K562 (cell line): Measurements from ENCODE around the gene CALHM2. TPM values are rescaled to one million over a fixed set of nuclear protein-coding genes. Genes with fewer than 3 reads are reported as not detected.

Experiments
- ATAC-seq: fragments of 200-7000 bp; cut with Tn5 transposase; 3 replicates; pipeline ENCODE4 v1.9.1; 2020; ENCODE audit warnings: moderate library complexity
- BruUV-seq: library from RNA; stranded (reverse); fragments of 400-500 nt; replicated peaks from 2 replicates; lab custom pipeline; 2021; lab: Mats Ljungman, UMichigan
- CTCF ChIA-PET: fragments of 300-600 bp; formaldehyde crosslinking; extraction: SDS; loops from one replicate; lab custom pipeline; 2021; ENCODE audit warnings: low intra/inter-chr PET ratio; lab: Yijun Ruan, JAX
- POLR2A ChIA-PET: fragments of 300-600, 350-650 bp; sonication (Branson Sonifier 250); formaldehyde crosslinking; extraction: SDS; loops from one replicate; lab custom pipeline; 2021; ENCODE audit warnings: antibody characterized with exemption, inconsistent platforms; lab: Yijun Ruan, JAX
- DNase-seq, 4 experiments: peaks; one replicate each; pipeline versions ENCODE4 v3.0.0 to v3.0.0-alpha.2; 2011 to 2018; ENCODE audit warnings: low spot score in 3 of 4, mixed read lengths in 3 of 4; ENCODE audit errors: extremely low read depth in 1 of 4
- FAIRE-seq: peaks from 2 replicates; lab custom pipeline; 2011; peaks lifted over from hg19 to GRCh38; lab: Jason Lieb, UNC
- H2AFZ ChIP-seq: 2 replicates; pipeline ENCODE4 v1.6.0; 2011; ENCODE audit warnings: low read depth, low read length, control low read depth, inconsistent platforms
- H3K27ac ChIP-seq: fragments of 200-600 bp; 3 replicates; pipeline ENCODE4 v1.8.0; 2011; ENCODE audit warnings: low read depth, mild to moderate bottlenecking, control low read depth, inconsistent platforms, low read length, moderate library complexity, mixed read lengths; ENCODE audit errors: extremely low read depth
- H3K27me3 ChIP-seq, 2 experiments: fragments of 300-600 bp in 1 of 2; 2 replicates in 1 of 2; 3 replicates in 1 of 2; pipeline versions ENCODE4 v1.6.0 to v1.8.0; 2011; ENCODE audit warnings: inconsistent platforms in 2 of 2, low read length in 2 of 2, mild to moderate bottlenecking in 1 of 2, mixed read lengths in 1 of 2, moderate library complexity in 1 of 2; ENCODE audit not compliant: control insufficient read depth in 2 of 2, insufficient read depth in 2 of 2
- H3K36me3 ChIP-seq: fragments of 300-600 bp; 3 replicates; pipeline ENCODE4 v1.8.0; 2011; ENCODE audit warnings: mild to moderate bottlenecking, low read length, inconsistent platforms; ENCODE audit not compliant: control insufficient read depth, insufficient read depth
- H3K4me1 ChIP-seq, 2 experiments: fragments of 200-600 bp in 1 of 2; replicated peaks in 1 of 2; 2 replicates in 1 of 2; 3 replicates in 1 of 2; pipeline versions ENCODE4 v1.5.1 to v1.8.0; 2011; ENCODE audit warnings: inconsistent platforms in 2 of 2, low read length in 2 of 2, mild to moderate bottlenecking in 1 of 2, mixed read lengths in 1 of 2, moderate library complexity in 1 of 2; ENCODE audit not compliant: control insufficient read depth in 2 of 2, insufficient read depth in 2 of 2
- H3K4me2 ChIP-seq: 2 replicates; pipeline ENCODE4 v1.6.1; 2011; ENCODE audit warnings: low read length, control low read depth, inconsistent platforms, mixed read lengths; ENCODE audit not compliant: insufficient read depth
- H3K4me3 ChIP-seq: fragments of 200-600 bp; sonication (generic), shearing (Covaris generic); 2 replicates; pipeline ENCODE4 v1.5.1; 2016; ENCODE audit warnings: control low read depth, inconsistent platforms
- H3K79me2 ChIP-seq: fragments of 200-600 bp; 3 replicates; pipeline ENCODE4 v1.8.0; 2011; ENCODE audit warnings: low read length, inconsistent platforms; ENCODE audit not compliant: control insufficient read depth, insufficient read depth
- H3K9ac ChIP-seq, 2 experiments: 2 replicates each; pipeline versions ENCODE4 v1.6.0 to v1.6.1; 2011; ENCODE audit warnings: low read depth in 2 of 2, low read length in 2 of 2, control low read depth in 1 of 2, inconsistent platforms in 1 of 2, mild to moderate bottlenecking in 1 of 2, mixed read lengths in 1 of 2; ENCODE audit not compliant: insufficient read depth in 1 of 2
- H3K9me1 ChIP-seq: one replicate; pipeline ENCODE4 v1.6.0; 2011; ENCODE audit warnings: inconsistent platforms, mild to moderate bottlenecking, low read length, moderate library complexity; ENCODE audit not compliant: control insufficient read depth, insufficient read depth
- H3K9me3 ChIP-seq: replicated peaks from 2 replicates; pipeline ENCODE4 v1.5.1; 2011; ENCODE audit warnings: low read depth, low read length, inconsistent platforms; ENCODE audit not compliant: control insufficient read depth, insufficient read depth
- H4K20me1 ChIP-seq: replicated peaks from 2 replicates; pipeline ENCODE4 v1.6.1; 2011; ENCODE audit warnings: low read length, inconsistent platforms, mixed read lengths; ENCODE audit not compliant: control insufficient read depth, insufficient read depth
- CBX8 ChIP-seq: fragments of 200-600 bp; sonication (generic); IDR thresholded peaks from 2 replicates; pipeline ENCODE4 v1.6.1; 2012; ENCODE audit warnings: borderline replicate concordance, mixed run types, low read depth, mild to moderate bottlenecking, moderate library complexity, mixed read lengths, low read length, control low read depth, inconsistent platforms; ENCODE audit not compliant: poor library complexity, severe bottlenecking; ENCODE audit errors: extremely low read depth
- FOSL1 ChIP-seq: fragments of 200-800 bp; sonication (Bioruptor generic); conservative IDR thresholded peaks from 2 replicates; pipeline ENCODE4 v1.6.1; 2016; ENCODE audit warnings: missing genetic modification characterization, missing compliant biosample characterization
- POLR2G ChIP-seq: fragments of 200-400 bp; formaldehyde crosslinking; IDR thresholded peaks from 2 replicates; pipeline ENCODE4 v1.6.1; 2017; ENCODE audit warnings: low read depth, mild to moderate bottlenecking, antibody characterized with exemption, low read length, moderate library complexity
- ZNF140 ChIP-seq: fragments of 250-450 bp; sonication (Bioruptor Pico); IDR thresholded peaks from 2 replicates; pipeline ENCODE4 v1.8.0; 2021; ENCODE audit warnings: moderate library complexity, mild to moderate bottlenecking, inconsistent platforms
- WGBS: fragments of 100-300 bp; shearing (Covaris generic); methylation state at CpG from one replicate; pipeline ENCODE4 v1.1.6; 2016; ENCODE audit warnings: low coverage, mixed read lengths; ENCODE audit not compliant: insufficient coverage; ENCODE audit errors: missing lambda C conversion rate; 5-methylcytosine and 5-hydroxymethylcytosine counted together
- in situ Hi-C: fragments of 300-500 bp; cut with MboI; formaldehyde crosslinking; loops from 4 replicates; pipeline ENCODE4 v1.15.0; 2018; ENCODE audit warnings: inconsistent platforms, mixed read lengths
- intact Hi-C: fragments of 100-400 bp; cut with micrococcal nuclease; formaldehyde crosslinking; loops from 2 replicates; pipeline ENCODE4 v1.14.2; 2022
- polyA plus RNA-seq, 8 experiments: library from polyadenylated mRNA; depleted of rRNA in 4 of 8; stranded (reverse) in 5 of 8; unstranded in 3 of 8; fragments of >200 nt; fragmentation: Nextera tagmentation in 2 of 8; fragmentation: Illumina TruSeq in 1 of 8; extraction: Ambion mirVana in 2 of 8; extraction: Trizol in 1 of 8; gene quantifications; 2 replicates each; pipeline versions ENCODE4 v1.2.1 to v1.2.3, GENCODE V29; 2011 to 2014; ENCODE audit warnings: inconsistent platforms in 1 of 8, missing spikeins in 1 of 8
- total RNA-seq, 7 experiments: library from RNA; depleted of rRNA in 6 of 7; stranded (reverse); fragments of >200 nt in 6 of 7; fragmentation: Illumina TruSeq in 2 of 7; extraction: Trizol in 2 of 7; gene quantifications; 2 replicates each; pipeline versions ENCODE4 v1.2.1 to v1.2.3, GENCODE V29; 2011 to 2021; ENCODE audit warnings: low replicate concordance in 1 of 7
- TF ChIP-seq, protein P1 (sequence below): fragments of 250-450 bp; sonication (Bioruptor Pico); IDR thresholded peaks from 2 replicates; pipeline ENCODE4 v1.5.1; 2021; ENCODE audit warnings: mild to moderate bottlenecking
- TF ChIP-seq, protein P2 (sequence below): fragments of 450-650 bp; formaldehyde crosslinking; IDR thresholded peaks from 2 replicates; pipeline ENCODE4 v1.4.0; 2022; ENCODE audit warnings: missing genetic modification characterization
- TF ChIP-seq, protein P3 (sequence below), 2 experiments: IDR thresholded peaks; 2 replicates each; pipeline ENCODE4 v1.6.1; 2012; ENCODE audit warnings: improper control_type of control experiment in 2 of 2, low read depth in 2 of 2, low read length in 2 of 2, borderline replicate concordance in 1 of 2

CALHM2 gene
- total and polyA plus RNA-seq, 9 of the 15 experiments (the other 6 are each of a cell fraction or from before 2014, with no cell fraction given), result 0.08 to 0.14 (median 0.13) TPM; not detected in 6

DNA sequence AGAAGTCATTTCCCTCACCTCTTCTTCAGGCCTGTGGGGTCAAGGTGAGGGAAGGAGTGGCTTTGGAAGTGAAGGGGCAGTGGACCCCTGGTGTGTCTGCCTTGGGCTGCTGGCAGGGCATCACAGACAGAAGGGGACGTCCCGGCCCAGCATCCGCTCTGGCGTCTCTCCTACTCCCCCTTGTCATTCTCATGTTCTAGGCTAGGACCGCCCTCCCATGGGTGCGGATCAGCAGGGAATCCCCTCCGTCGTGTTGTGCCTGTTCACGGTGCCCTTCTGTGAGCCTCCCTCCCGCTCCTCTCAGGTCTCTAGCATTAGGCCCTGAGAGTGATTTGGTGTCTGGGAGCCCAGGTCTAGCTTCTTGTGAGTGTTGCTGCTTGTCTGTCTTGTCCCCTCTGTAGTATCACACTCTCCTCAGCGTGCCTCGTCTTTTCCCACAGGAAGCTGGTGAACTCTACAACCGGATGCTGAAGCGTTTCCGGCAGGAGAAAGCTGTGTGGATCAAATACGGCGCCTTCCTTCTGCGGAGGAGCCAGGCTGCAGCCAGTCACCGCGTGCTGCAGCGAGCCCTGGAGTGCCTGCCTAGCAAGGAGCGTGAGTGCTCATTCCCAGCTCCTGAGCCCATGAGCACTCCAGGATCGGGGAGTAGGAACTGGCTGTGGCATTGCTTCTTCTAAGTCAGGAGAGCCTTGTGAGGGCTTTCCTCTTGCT is 8.5 kb downstream of the CALHM2 start:
- no peak for ATAC-seq
- TF ChIP-seq POLR2G (peak; percentile 46; the same call in 1 of the 2 replicates), CBX8 (no peak)
- H3K4me3 ChIP-seq, result no peak overlapping the region
- WGBS, result 93% methylated on average over 19 of the region's 23 CpGs
- H3K4me2 ChIP-seq, result no peak overlapping the region
- H3K9me3 ChIP-seq, result no peaks in the 10 kb centered on the region
- POLR2A ChIA-PET, result interaction anchor here (1.6 kb wide), 1 partner anchor 11 kb away, joined by 6 read pairs; no protein-coding TSS in a partner anchor
- no peak for DNase-seq
- H3K79me2 ChIP-seq, result no peaks in the 10 kb centered on the region
- H3K36me3 ChIP-seq, result peaks cover 88% of the 10 kb centered on the region; the same call in 2 of the 3 replicates
- in situ Hi-C loops (no loop called here), intact Hi-C loops (no loop called here)
- FAIRE-seq, result no peak
- no peaks in the 10 kb centered on the region; a peak in 2 of 5 replicates for H3K4me1 ChIP-seq
- no TSS peak for BruUV-seq
- H3K27ac ChIP-seq, result no peak overlapping the region
- H4K20me1 ChIP-seq, result 0 out of 2 replicates have a peak, but pooled peaks cover 3% of the 10 kb centered on the region
- H3K9me1 ChIP-seq, result no peaks in the 10 kb centered on the region
- CTCF ChIA-PET, result no interaction called here
- H3K27me3 ChIP-seq, result no peaks in the 10 kb centered on the region
- H2AFZ ChIP-seq, result no peak overlapping the region
- H3K9ac ChIP-seq, result no peak overlapping the region; a peak in 1 of 4 replicates

DNA sequence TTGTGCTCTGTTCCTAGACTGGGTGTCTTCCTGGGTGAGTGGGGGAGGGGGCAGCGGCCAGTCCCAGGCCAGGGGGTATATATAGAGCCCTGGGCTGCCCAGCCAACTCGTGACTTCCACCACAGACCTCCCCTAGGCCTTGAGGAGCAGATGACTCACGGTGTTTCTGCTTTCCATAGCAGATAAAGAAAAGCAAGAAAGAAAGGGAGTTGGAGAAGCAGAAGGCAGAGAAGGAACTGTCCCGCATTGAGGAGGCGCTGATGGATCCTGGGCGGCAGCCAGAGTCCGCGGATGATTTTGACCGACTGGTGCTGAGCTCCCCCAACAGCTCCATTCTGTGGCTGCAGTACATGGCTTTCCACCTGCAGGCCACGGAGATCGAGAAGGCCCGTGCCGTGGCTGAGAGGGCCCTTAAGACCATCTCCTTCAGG is 10.1 kb downstream of the CALHM2 start:
- no peak for FAIRE-seq
- intact Hi-C loops (no loop called here), in situ Hi-C loops (no loop called here)
- 0 out of 2 replicates have a peak, but pooled peaks cover 3% of the 10 kb centered on the region for H4K20me1 ChIP-seq
- H3K9ac ChIP-seq, result no peak overlapping the region
- no peaks in the 10 kb centered on the region; a peak in 2 of 5 replicates for H3K4me1 ChIP-seq
- no peaks in the 10 kb centered on the region for H3K79me2 ChIP-seq
- ChIA-PET POLR2A (interaction anchor here (0.6 to 1.6 kb wide), 3 partner anchors 12 to 136 kb away, joined by 3 to 6 read pairs (median 3); no protein-coding TSS in a partner anchor), CTCF (no interaction called here)
- no peak overlapping the region for H3K4me3 ChIP-seq
- no peak overlapping the region for H3K27ac ChIP-seq
- H2AFZ ChIP-seq, result no peak overlapping the region
- no peak for DNase-seq
- no TSS peak for BruUV-seq
- no peaks in the 10 kb centered on the region for H3K27me3 ChIP-seq
- H3K9me1 ChIP-seq, result no peaks in the 10 kb centered on the region
- no peak for ATAC-seq
- no peaks in the 10 kb centered on the region for H3K9me3 ChIP-seq
- peaks cover 93% of the 10 kb centered on the region; the same call in 2 of the 3 replicates for H3K36me3 ChIP-seq
- WGBS, result 85% methylated on average over 6 of the region's 13 CpGs
- no peak overlapping the region for H3K4me2 ChIP-seq
- TF ChIP-seq, protein P1, sequence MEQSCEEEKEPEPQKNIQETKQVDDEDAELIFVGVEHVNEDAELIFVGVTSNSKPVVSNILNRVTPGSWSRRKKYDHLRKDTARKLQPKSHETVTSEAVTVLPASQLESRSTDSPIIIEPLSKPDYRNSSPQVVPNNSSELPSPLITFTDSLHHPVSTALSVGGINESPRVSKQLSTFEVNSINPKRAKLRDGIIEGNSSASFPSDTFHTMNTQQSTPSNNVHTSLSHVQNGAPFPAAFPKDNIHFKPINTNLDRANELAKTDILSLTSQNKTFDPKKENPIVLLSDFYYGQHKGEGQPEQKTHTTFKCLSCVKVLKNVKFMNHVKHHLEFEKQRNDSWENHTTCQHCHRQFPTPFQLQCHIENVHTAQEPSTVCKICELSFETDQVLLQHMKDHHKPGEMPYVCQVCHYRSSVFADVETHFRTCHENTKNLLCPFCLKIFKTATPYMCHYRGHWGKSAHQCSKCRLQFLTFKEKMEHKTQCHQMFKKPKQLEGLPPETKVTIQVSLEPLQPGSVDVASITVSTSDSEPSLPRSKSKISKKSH (CRISPR knock-in tag), result no peak
- TF ChIP-seq, protein P2, sequence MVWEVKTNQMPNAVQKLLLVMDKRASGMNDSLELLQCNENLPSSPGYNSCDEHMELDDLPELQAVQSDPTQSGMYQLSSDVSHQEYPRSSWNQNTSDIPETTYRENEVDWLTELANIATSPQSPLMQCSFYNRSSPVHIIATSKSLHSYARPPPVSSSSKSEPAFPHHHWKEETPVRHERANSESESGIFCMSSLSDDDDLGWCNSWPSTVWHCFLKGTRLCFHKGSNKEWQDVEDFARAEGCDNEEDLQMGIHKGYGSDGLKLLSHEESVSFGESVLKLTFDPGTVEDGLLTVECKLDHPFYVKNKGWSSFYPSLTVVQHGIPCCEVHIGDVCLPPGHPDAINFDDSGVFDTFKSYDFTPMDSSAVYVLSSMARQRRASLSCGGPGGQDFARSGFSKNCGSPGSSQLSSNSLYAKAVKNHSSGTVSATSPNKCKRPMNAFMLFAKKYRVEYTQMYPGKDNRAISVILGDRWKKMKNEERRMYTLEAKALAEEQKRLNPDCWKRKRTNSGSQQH, result no peak
- no peak for TF ChIP-seq ZNF140 (CRISPR knock-in tag)
- peak; percentile 55; the same call in 1 of the 2 replicates for TF ChIP-seq FOSL1 (tag)
- TF ChIP-seq, protein P3, sequence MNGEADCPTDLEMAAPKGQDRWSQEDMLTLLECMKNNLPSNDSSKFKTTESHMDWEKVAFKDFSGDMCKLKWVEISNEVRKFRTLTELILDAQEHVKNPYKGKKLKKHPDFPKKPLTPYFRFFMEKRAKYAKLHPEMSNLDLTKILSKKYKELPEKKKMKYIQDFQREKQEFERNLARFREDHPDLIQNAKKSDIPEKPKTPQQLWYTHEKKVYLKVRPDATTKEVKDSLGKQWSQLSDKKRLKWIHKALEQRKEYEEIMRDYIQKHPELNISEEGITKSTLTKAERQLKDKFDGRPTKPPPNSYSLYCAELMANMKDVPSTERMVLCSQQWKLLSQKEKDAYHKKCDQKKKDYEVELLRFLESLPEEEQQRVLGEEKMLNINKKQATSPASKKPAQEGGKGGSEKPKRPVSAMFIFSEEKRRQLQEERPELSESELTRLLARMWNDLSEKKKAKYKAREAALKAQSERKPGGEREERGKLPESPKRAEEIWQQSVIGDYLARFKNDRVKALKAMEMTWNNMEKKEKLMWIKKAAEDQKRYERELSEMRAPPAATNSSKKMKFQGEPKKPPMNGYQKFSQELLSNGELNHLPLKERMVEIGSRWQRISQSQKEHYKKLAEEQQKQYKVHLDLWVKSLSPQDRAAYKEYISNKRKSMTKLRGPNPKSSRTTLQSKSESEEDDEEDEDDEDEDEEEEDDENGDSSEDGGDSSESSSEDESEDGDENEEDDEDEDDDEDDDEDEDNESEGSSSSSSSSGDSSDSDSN (IDR thresholded peaks at IDR 0.05; ENCODE audit: borderline replicate concordance in 1 of 2, low read depth in 2 of 2, low read length in 2 of 2), result no peak
